ENCODE data around the gene C2CD3. TPM values are rescaled to one million over a fixed set of nuclear protein-coding genes. Genes with fewer than 3 reads are reported as not detected.

Gene C2CD3
- total and polyA plus RNA-seq, 8 donors: 22.8 to 34.5 (median 27.5) TPM

DNA sequence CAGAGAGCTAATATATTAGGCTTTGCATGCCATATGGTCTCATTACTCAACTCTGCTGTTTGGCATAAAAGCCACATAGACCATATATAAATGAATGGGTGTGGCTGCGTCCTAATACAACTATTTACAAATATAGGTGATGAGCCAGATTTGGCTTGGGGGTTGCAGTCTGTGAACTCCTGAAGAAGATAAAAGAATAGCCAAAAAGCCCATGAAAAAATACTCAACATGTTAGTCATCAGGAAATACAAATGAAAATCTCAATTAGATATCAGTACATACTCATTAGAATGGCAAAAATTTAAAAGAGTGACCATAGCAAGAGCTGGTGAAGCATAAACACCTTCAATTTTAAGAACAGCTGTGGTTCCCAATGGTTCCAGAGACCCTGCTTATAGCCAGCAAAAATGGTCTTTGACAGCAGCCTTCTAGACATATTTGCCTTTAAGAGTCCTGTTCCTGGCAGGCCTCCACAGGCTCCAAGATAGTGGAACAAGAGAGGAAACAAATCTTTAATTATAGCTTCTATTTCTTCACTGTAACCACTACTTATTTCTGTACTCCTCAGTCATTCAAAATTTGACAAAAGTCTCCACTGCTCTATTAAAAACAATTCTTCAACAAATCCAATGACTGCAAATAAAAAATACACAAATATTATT, 16.1 kb downstream of the C2CD3 start:
- intact Hi-C loops (cut with DNase I): no loop called here
- no peak overlapping the region for H3K4me3 ChIP-seq
- H3K4me1 ChIP-seq: no peaks in the 10 kb centered on the region
- H3K27ac ChIP-seq: no peak overlapping the region
- TF ChIP-seq, protein P1, sequence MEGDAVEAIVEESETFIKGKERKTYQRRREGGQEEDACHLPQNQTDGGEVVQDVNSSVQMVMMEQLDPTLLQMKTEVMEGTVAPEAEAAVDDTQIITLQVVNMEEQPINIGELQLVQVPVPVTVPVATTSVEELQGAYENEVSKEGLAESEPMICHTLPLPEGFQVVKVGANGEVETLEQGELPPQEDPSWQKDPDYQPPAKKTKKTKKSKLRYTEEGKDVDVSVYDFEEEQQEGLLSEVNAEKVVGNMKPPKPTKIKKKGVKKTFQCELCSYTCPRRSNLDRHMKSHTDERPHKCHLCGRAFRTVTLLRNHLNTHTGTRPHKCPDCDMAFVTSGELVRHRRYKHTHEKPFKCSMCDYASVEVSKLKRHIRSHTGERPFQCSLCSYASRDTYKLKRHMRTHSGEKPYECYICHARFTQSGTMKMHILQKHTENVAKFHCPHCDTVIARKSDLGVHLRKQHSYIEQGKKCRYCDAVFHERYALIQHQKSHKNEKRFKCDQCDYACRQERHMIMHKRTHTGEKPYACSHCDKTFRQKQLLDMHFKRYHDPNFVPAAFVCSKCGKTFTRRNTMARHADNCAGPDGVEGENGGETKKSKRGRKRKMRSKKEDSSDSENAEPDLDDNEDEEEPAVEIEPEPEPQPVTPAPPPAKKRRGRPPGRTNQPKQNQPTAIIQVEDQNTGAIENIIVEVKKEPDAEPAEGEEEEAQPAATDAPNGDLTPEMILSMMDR (IDR thresholded peaks at IDR 0.05): no peak
- peaks cover 0 to 39% of the 10 kb centered on the region in 2 donors for H3K36me3 ChIP-seq
- H3K9me3 ChIP-seq: peaks cover 0 to 2% of the 10 kb centered on the region in 2 donors
- DNase-seq (no peak), ATAC-seq (no peak)
- H3K27me3 ChIP-seq: no peaks in the 10 kb centered on the region

DNA sequence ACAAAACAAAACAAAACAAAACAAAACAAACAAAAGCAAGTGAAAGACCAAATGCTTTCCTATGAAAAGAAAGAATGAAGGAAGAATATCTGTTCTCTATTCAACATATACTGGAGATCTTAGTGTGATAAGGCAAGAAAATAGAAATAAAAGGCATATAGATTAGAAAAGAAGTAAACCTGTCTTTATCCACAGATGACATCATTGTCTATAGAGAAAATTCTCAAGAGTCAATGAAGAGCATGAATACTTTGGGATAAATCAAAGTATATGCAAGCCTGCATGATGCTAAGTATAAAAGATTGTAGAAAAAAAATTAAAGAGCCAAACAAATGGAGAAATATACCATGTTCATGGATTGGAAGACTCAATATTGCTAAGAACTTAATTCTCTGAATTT, 17.6 kb downstream of the C2CD3 start:
- Histone ChIP-seq H3K36me3 (peaks cover 0 to 31% of the 10 kb centered on the region in 2 donors), H3K4me1 (no peaks in the 10 kb centered on the region), H3K4me3 (no peak overlapping the region), H3K27ac (no peak overlapping the region), H3K9me3 (peaks cover 0 to 2% of the 10 kb centered on the region in 2 donors), H3K27me3 (no peaks in the 10 kb centered on the region)
- intact Hi-C loops (cut with DNase I): no loop called here
- no peak for ATAC-seq
- DNase-seq: no peak
- TF ChIP-seq, protein P1 (IDR thresholded peaks at IDR 0.05): no peak

DNA sequence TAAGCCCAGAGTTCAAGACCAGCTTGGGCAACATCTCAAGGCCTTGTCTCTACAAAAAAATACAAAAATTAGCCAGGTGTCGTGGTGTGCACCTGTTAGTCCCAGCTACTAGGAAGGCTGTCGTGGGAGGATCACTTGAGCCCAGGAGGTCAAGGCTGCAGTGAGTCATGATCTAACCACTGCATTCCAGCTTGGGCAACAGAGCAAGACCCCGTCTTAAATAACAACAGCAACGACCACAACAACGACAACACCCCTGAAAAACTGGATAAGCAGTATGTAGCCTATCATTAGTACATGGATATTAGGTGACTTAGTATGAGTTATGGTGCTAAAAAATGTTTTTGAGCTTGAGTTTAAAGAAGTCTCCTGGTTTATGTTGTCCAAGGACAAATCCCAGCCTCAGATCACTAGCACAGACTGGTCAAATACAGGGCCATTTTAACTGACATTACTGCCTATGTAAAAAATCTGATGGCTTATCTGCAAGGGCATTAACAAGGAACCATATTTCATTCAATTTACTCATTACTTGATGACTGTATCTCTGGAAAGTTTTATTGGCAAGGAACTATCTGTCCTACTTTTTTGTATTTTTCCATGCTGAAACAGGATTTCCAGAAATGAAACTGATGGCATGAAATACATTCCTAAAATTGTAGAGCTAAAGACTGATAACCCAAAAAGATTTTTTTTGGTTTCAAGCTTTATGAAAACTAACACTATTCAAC, 23.4 kb downstream of the C2CD3 start:
- intact Hi-C loops (cut with DNase I): no loop called here
- Histone ChIP-seq H3K4me3 (no peak overlapping the region), H3K9me3 (no peaks in the 10 kb centered on the region), H3K27me3 (no peaks in the 10 kb centered on the region), H3K27ac (no peak overlapping the region), H3K36me3 (peaks cover 0 to 5% of the 10 kb centered on the region in 2 donors), H3K4me1 (no peaks in the 10 kb centered on the region)
- no peak for ATAC-seq
- TF ChIP-seq, protein P1 (IDR thresholded peaks at IDR 0.05): no peak
- no peak for DNase-seq

DNA sequence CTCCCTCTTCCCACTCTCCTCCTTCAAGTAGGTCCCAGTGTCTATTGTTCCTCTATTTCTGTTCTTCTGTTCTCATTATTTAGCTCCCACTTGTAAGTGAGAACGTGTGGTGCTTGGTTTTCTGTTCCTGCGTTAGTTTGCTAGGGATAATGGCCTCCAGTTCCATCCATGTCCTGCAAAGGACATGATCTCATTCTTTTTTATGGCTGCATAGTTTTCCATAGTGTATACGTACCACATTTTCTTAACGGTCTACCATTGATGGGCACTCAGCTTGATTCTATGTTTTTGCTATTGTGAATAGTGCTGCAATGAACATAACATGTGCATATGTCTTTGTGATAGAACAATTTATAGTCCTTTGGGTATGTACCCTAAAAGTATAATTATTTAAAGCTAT, 26.2 kb downstream of the C2CD3 start:
- intact Hi-C loops (cut with DNase I): no loop called here
- Histone ChIP-seq H3K36me3 (no peaks in the 10 kb centered on the region), H3K9me3 (no peaks in the 10 kb centered on the region), H3K4me3 (no peak overlapping the region), H3K27ac (no peak overlapping the region), H3K4me1 (no peaks in the 10 kb centered on the region), H3K27me3 (no peaks in the 10 kb centered on the region)
- TF ChIP-seq, protein P1 (IDR thresholded peaks at IDR 0.05): no peak
- ATAC-seq: no peak
- no peak for DNase-seq

DNA sequence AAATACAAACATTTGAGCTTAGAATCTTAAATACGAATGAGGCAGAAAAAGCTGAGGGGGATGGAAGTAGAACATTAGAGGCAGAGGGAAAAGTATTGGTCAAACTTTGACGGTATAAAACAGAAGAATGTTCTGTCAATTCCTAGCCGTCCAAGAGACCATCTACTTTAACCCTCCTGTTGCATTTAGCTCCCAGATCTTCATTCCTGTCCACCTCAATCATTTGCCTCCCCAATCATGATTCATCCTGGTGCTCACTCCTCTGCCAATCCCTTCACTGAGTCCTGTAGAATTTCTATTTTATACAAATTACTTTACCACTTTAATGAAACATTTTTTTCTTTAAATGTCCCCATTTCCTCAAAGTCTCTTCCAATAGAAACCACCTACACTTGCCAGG, 28.2 kb downstream of the C2CD3 start:
- H3K27me3 ChIP-seq: no peaks in the 10 kb centered on the region
- ATAC-seq (no peak), DNase-seq (no peak)
- H3K4me3 ChIP-seq: no peak overlapping the region
- no peaks in the 10 kb centered on the region for H3K9me3 ChIP-seq
- no peak overlapping the region for H3K27ac ChIP-seq
- intact Hi-C loops (cut with DNase I): no loop called here
- TF ChIP-seq, protein P1 (IDR thresholded peaks at IDR 0.05): no peak
- H3K36me3 ChIP-seq: peaks cover 0 to 16% of the 10 kb centered on the region in 2 donors
- H3K4me1 ChIP-seq: peaks cover 0 to 4% of the 10 kb centered on the region in 2 donors

All from left lung (tissue), 10 donors.